ENCODE data around the gene LCE1E. TPM values are rescaled to one million over a fixed set of nuclear protein-coding genes. Genes with fewer than 3 reads are reported as not detected.

LCE1E gene, protein sequence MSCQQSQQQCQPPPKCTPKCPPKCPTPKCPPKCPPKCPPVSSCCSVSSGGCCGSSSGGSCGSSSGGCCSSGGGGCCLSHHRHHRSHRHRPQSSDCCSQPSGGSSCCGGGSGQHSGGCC
- not detected for polyA plus RNA-seq (ENCODE audit: insufficient read length in 12 of 12)
- long read RNA-seq, donor 1 = 0 reads
- long read RNA-seq, donor 2 = 0 reads
- long read RNA-seq, donor 3 = 0 reads
- long read RNA-seq, donor 4 = 0 reads
- long read RNA-seq, donor 5 = 0 reads
- long read RNA-seq, donor 6 = 0 reads
- long read RNA-seq, donor 7 = 0 reads
- long read RNA-seq, donor 8 = 0 reads
- long read RNA-seq, donor 9 = 0 reads
- long read RNA-seq, donor 10 = 0 reads
- long read RNA-seq, donor 11 = 0 reads

DNA sequence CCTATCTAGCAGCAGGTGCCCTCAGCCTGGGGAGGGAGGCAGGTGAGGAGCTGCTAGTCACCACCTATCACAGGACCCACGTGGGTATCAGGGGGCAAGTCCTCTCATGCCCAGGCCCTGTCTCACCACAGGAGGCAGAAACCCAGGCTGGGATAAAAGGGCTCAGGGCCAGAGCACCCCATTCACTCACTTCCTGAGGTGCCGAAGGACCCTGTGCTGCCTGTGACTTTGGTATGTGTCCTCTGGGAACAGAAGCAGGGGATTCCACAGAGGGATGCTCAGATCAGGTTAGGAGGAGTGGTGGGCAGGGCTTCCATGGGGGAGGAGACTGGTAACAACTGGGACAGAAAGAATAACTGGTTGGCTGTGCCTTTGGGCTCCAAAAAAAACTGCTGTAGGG is at the start of gene LCE1E:
TSS of gene LCE1E (plus strand) at position 181 of the 400 bp plus-strand sequence. CDS start 1,043 bp downstream, outside the sequence.
- DNase-seq = no peak

DNA sequence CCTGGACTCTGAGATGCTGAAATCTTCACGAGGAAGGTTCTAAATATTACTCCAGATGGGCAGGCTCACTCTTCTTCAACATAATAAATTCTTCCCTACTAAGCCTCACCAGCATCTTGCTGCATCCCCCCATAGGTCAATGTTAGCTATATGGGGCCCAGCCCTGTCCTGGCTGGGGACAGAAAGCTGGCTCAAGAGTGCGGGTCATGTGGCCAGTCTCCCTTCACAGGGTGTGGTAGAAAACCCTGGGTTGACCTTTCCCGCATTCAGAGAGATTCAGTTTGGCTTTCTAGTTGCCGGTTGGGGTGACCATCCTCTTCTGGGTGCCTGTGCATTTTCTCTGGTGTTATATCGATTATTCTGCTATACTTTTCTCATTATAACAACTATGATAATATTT is 48.1 kb upstream of the LCE1E start:
- no peak for DNase-seq

DNA sequence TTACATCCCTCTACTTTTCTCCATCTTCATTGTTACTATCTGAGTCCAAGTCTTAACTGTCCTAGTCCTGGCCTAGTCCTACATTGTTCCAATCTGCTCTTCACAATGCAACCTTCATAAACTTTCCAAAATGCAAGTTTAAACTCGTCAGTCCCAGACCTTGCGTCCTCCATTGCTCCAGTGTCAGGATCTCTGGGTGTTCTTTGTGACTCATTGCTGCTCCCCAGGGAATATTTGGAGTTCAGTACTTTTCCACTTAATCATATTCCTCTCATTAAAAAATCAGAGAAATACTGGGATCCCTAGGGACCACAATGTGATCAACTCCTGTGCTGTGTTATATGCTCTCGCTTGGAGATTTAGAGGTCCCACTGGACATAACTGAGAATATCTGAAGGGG is 46.2 kb upstream of the LCE1E start:
- no peak for DNase-seq

DNA sequence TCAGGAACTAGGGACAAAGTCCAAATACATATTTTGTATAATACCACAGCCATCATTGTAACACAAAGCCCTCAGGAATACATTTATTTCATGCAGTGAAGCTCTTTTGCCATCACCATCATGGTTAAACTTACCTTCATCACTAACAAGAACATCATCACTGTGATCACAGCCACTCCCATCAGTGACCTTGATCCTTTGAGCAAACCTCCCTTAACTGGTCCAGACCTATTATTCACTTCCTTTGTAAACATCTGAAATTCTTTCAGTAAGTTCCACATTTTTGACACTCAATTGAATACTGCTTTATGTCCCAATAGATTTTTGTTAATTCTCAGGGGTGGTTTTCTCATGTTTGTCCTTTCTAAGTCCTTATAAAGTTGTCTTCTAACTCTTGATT is 44.4 kb upstream of the LCE1E start:
- DNase-seq = no peak

DNA sequence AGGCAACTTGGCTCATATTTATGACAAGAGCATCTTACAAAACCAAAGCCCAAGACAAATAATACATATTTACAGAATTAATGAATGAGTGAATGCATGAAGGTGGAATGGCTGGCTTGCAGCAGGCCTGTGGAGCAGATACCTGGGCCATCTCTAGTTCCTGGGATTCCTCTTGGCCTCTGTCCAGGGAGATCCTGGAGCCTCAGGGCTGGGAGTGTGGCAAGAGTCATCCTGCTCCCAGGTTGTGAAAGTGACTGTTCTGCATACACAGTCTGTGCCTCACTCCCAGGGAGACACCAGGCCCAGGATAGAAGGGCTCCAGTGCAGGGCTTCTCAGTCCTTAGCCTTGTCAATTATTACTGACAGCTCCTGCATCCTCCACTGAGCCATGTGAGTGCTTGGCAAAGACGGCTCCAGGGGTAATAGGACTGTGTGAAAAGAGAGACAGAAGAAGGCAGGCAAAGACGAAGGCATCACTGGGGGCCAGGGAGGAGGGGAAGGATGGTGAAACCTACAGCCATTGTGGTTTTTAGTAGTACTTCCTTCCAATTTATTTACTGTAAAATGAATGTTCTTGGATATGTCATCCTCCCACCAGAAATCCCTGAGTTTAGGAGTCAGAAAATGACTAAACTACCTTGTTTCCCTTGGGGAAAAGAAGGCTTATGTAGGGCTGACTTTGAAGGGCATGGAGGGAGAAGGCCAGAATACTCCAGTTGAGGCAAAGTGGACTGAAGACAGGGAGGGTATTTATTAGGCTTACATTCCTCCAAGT is 42.5 kb upstream of the LCE1E start:
- no peak for DNase-seq

DNA sequence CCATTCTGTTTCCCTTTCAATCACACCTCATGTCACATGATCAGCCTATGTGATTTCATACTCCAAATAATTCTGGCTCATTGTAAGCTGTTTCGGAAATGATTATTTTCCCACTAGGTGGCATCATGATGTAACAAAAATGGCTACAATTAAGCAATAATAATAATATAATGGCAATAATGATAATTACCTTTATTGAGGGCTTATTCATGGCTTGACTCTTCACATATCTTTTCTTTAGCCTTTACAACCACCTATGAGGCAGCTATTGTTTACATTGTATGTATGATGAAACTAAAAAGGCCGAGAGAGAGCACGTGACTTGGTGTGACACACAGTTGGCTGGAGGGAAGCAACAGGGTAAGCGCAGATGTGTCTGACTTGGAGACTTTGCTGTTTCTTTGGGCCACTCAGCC is 40.8 kb upstream of the LCE1E start:
- no peak for DNase-seq

DNA sequence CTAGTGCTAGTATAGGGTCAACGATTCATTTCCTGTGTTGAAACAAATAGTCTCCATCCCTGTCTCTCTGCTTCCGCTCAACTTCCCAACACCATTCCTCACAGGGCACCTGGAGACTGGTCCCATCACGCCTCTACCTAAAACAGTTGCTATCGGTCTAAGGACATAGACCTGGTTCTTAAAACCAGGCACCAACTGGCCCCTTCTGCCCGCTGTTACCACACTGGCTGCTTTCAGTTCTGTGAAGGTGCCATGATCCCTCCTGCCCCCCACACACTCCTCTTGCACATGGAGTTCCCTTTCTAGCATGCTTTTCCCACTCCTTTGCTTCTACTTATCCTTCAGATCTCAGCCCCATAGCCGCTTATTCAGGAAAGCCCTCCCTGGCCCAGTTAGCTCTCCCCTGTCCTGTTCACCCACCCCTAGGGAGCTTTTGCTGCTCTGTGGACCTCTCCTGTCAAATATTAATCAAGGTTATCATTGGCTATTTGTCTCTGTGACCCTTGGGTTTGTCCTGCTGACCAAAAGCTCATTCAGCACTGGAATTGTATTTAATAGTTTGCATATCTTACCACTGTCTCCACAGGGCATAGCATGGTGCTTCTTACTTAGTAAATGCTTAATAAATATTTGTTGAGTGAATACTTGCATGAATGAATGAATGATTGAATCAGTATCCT is 40.2 kb upstream of the LCE1E start:
- DNase-seq = no peak

DNA sequence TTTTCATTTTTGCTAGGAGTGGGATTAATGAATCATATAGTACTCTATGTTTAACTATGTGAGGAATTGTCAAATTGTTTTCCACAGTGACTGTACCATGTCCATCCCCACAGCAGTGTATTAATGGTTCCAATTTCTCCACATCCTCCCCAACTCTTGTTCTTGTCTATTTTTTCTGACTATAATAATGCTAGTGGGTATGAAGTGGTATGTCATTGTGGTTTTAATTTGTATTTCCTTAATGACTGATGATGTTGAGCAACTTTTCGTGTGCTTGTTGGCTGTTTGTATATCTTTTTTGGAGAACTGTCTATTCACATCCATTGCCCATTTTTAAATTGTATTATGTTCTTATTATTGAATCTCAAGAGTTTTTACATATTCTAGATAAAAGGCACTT is 38.2 kb upstream of the LCE1E start:
- no peak for DNase-seq

DNA sequence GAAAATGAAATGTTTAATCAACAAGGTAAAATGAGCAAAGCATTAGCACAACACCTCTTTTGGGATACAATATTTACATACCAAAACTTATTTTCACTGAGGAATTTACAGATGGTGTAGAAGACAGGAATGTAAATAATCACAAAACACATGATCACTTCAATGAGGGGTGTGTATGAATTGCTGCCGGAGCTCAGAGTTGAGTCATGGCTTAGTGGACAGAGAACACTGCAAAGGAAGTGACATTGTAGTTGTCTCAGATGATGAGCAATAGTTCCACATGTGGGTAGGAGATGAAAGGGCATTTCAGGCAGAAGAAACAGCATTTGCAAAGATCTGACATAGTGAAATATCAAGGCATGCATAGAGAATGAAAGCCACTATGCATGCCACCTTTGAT is 33.8 kb upstream of the LCE1E start:
- DNase-seq = no peak

DNA sequence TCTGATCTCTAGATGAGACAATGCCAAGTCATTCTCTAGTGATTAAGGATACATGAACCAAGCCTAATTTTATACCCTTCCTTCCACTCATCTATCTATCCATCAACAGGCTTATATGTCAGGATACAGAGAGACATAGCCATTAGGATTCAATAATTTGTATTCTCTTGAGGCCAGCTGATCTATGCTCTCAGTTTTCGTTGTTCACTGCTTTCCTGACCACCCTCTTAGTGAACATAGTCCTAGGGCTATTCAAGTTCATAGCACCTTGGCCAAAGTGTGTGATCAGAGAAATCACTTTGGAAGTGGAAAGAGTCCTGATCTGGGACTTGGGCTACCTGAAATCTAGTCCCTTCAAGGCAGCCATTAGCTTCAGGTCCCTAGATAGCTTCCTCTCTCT is 32.5 kb upstream of the LCE1E start:
- no peak for DNase-seq

DNA sequence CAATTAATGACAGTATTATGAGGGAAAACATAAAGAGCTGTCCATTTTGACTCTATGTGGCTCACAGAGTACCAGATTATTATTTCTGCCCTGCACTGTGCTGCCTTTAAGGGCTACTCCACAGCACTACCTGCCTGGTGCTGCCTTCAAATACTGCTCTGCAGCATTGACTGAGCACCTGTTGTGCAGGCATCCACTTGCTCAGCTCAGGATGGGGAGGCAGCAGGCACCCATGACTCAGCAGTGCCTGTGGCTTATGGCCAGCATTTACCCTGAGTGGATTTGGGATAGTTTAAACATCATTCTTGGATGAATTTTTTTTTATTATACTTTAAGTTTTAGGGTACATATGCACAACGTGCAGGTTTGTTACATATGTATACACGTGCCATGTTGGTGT is 29.2 kb upstream of the LCE1E start:
- no peak for DNase-seq

DNA sequence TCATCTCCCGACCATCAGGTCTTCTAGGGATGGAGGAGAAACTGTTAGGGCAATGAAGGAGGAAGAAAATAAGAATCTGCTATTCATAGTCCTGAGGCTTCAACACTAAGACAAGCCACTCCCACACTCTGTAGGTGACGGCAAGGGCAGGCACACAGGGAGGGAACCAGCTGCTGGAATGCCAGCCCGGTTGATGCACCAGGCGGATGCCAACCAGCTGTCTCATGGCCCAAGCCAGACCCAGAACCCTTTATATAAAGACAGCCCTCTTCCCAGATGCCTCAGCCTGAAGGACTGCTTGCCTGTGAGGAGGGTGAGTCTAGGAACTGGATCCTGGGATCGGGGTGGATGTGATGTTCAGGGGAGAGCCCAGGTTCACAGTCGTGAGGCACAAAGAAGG is 28.3 kb upstream of the LCE1E start, which contains the start of gene KPRP:
TSS of gene KPRP (plus strand) at position 279 of the 400 bp plus-strand sequence. CDS start 1,564 bp downstream, outside the sequence.
- DNase-seq = no peak

DNA sequence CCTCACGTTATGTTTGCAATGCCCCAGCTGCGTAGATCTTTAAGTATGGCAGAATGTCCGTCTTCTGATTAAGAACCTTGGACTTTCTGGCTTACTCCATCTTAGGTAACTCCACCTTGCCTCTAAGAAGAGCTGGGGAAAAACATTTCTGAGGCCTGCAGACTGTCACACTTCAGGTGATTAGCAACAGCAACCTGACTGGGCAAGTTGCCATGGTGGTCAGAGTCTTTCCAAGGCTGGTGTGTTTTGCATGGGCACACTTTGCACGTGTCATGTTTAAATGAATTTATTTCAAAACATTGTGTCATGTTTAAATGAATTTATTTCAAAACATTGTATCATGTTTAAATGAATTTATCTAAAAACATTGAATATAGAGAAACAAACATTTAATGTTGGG is 27.4 kb upstream of the LCE1E start:
- DNase-seq = no peak

DNA sequence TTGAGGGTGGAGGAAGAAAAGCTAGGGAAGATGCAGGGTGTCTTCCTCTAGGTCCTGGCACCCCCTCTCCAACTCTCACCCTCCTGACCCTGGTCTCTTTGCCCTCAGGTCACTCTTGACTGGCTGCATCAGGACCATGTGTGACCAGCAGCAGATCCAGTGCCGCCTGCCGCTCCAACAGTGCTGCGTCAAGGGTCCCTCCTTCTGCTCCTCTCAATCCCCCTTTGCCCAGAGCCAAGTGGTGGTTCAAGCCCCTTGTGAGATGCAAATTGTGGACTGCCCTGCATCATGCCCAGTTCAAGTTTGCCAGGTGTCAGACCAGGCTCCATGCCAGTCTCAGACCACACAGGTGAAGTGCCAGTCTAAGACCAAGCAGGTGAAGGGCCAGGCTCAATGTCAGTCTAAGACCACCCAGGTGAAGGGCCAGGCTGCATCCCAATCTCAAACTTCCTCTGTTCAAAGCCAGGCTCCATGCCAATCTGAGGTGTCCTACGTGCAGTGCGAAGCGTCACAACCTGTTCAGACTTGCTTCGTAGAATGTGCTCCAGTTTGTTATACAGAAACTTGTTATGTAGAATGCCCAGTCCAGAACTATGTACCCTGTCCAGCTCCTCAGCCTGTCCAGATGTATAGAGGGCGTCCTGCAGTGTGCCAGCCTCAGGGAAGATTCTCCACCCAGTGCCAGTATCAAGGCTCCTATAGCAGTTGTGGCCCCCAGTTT is 26.4 kb upstream of the LCE1E start:
- no peak for DNase-seq

DNA sequence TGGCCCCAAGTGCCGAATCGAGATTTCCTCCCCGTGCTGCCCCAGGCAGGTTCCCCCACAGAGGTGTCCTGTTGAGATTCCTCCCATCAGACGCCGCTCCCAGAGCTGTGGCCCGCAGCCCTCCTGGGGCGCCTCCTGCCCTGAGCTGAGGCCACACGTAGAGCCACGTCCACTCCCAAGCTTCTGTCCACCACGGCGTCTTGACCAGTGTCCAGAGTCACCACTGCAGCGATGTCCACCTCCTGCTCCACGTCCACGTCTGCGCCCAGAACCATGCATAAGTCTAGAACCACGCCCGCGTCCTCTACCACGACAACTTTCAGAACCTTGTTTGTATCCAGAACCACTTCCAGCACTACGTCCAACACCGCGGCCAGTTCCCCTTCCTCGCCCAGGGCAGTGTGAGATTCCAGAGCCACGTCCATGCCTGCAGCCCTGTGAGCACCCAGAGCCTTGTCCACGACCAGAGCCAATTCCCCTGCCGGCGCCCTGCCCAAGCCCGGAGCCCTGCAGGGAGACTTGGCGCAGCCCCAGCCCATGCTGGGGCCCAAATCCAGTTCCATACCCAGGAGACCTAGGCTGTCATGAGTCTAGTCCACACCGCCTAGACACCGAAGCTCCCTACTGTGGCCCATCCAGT is 25.4 kb upstream of the LCE1E start:
- DNase-seq = no peak

DNA sequence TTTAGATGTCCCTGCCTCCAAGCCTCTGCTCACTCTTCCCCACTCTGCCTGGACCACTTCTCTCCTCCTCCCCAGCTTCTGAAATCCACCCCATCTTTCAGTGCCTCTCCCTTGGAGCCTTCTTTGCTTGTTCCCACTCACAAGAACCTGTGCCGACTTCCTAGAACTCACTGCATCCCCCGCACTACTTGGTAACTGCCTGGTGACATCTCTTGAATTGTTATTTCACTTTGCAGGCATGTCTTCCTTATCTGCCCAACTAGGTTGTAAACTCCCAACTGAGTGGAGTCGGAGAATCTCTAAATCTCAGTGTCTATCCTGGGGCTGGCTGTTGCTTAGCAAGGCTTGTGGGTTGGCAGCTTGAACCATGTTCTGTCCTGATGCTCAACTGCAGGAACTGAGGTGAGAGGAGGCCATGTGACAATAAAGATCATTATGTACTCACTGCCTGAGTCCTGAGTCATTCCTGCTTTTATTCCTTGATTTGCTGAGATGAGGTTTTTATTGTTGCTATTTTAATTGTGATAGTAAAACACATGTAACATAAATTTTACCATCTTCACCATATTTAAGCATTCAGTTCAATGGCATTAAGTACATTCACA is 24.3 kb upstream of the LCE1E start:
- DNase-seq = no peak

DNA sequence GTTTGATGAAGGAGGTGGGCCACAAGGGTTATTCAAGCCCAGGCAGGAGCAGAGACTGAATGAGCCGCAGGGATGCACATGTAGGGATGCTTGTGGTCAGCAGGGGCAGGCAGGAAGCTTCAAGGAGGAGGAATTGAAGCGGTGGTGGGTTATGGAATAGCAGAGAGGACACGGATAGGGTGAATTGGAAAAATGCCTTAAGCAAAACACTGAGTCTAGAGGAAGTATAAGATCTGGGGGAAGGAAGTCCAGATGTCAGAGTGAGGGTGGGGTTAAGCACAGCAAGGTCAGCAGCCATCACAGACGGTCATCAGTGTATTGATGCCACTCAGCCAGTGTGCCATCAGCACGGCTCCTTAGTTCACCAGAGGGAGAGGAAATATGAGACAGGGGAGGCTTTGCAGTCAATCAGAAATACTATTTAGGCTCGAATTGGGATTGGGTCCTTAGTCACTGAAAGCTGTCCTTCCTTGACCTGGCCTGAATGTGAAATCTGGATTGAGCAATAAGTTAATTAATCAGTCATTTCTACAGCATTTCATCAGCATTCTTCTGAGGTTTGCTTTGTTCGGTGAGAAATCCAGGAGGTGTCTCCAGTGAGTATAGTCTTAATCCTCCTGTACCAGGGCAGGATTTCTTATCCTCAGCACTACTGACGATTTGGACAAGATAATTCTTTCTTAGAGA is 17.1 kb upstream of the LCE1E start:
- DNase-seq = no peak

DNA sequence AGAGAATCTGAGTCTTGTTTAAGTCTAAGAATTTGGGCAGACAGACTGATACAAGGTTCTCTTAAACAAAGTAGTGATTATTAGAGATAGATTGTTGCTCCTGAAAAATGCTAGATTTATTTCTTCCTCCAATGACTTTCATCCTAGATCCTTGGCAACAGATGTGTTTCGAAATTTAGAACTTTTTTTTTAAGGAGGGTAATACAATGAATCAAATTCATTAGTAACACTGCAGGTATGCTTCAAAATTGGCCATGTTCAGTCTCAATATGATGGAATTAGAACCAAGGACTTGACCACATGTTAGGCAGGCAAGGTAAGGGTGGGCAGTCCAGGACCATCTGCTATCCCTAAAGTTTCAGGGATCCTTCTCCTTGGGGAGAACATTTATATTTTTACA is 15.6 kb upstream of the LCE1E start:
- no peak for DNase-seq

DNA sequence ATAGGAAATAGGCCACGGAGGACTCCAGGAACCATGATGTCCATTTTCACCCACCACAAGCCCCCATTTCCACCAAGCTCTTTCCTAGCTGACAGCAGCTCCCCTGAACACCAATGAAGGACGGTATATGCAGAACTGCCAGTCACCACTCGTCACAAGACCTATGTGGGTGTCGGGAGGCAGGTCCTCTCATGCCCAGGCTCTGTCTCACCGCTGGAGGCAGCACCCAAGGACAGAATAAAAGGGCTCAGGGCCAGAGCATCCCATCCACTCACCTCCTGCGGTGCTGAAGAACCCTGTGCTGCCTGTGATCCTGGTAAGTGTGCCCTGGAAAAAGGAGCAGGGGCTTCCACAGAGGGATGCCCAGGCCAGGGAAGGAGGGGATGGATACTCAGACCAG is 11.2 kb upstream of the LCE1E start, which contains the start of gene LCE1F:
TSS of gene LCE1F (plus strand) at position 266 of the 400 bp plus-strand sequence. CDS start 1,232 bp downstream, outside the sequence.
- no peak for DNase-seq

DNA sequence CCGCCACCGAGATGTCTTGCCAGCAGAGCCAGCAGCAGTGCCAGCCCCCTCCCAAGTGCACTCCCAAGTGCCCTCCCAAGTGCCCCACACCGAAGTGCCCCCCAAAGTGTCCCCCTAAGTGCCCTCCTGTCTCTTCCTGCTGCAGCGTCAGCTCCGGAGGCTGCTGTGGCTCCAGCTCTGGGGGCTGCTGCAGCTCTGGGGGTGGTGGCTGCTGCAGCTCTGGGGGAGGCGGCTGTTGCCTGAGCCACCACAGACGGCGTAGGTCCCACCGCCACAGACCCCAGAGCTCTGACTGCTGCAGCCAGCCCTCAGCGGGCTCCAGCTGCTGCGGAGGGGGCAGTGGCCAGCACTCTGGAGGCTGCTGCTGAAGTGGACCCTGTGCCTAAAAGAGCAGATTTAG is 9.7 kb upstream of the LCE1E start:
- DNase-seq = no peak

Data from muscle of arm (tissue), 14 donors.